Sigmoid colon (tissue), 4 donors: ENCODE measurements around the gene NTHL1.

Experiments used
- EP300 ChIP-seq, 4 donors: sonication (generic); formaldehyde crosslinking; IDR thresholded peaks; one replicate each; pipeline ENCODE4 v1.6.1; 2017; ENCODE audit warnings: antibody characterized with exemption in 4 of 4
- POLR2A ChIP-seq, 2 donors: fragments of 450-650 bp; IDR thresholded peaks; one replicate each; pipeline ENCODE4 v1.6.1; 2016; ENCODE audit warnings: antibody characterized with exemption in 2 of 2, mild to moderate bottlenecking in 2 of 2, moderate library complexity in 2 of 2
- TF ChIP-seq, protein P1 (sequence below), 4 experiments: fragments of 450-650 bp in 3 of 4; fragments of 200-600 bp in 1 of 4; IDR thresholded peaks; one replicate each; pipeline ENCODE4 v1.5.1; 2016 to 2019; ENCODE audit warnings: antibody characterized with exemption in 4 of 4, mild to moderate bottlenecking in 3 of 4, moderate library complexity in 2 of 4

DNA sequence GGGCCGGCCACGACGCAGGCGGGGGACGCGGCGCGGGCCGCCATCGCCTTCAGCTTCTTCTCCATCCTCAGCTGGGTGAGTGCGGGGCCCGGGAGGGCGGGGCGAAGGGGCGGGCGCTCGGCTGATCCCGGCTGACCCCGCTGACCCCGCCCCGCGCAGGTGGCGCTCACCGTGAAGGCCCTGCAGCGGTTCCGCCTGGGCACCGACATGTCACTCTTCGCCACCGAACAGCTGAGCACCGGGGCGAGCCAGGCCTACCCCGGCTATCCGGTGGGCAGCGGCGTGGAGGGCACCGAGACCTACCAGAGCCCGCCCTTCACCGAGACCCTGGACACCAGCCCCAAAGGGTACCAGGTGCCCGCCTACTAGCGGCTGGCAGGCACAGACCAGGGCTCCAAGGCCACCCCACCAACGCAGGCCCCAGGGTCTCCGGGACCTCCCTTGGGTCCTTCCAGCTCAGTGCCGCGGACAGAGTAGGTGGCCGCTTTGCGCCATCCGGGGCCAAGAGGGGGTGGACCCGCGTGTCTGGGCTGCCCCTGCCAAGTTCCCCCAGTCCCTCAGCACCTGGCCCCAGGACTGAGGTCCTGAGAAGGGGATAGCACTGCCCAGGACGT is 54.8 kb downstream of the NTHL1 start:
- TF ChIP-seq, protein P1, sequence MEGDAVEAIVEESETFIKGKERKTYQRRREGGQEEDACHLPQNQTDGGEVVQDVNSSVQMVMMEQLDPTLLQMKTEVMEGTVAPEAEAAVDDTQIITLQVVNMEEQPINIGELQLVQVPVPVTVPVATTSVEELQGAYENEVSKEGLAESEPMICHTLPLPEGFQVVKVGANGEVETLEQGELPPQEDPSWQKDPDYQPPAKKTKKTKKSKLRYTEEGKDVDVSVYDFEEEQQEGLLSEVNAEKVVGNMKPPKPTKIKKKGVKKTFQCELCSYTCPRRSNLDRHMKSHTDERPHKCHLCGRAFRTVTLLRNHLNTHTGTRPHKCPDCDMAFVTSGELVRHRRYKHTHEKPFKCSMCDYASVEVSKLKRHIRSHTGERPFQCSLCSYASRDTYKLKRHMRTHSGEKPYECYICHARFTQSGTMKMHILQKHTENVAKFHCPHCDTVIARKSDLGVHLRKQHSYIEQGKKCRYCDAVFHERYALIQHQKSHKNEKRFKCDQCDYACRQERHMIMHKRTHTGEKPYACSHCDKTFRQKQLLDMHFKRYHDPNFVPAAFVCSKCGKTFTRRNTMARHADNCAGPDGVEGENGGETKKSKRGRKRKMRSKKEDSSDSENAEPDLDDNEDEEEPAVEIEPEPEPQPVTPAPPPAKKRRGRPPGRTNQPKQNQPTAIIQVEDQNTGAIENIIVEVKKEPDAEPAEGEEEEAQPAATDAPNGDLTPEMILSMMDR (IDR thresholded peaks at IDR 0.05) = no peak
- TF ChIP-seq EP300 (IDR thresholded peaks at IDR 0.05) (no peak), POLR2A (IDR thresholded peaks at IDR 0.05) (no peak)
